MV-4-11 (cell line): ENCODE results near the gene DAAM2.

ENCODE experiments used
- DNase-seq: peaks from one replicate; lab custom pipeline; 2025; lab: John Stamatoyannopoulos, UW

The DAAM2 gene

DNA sequence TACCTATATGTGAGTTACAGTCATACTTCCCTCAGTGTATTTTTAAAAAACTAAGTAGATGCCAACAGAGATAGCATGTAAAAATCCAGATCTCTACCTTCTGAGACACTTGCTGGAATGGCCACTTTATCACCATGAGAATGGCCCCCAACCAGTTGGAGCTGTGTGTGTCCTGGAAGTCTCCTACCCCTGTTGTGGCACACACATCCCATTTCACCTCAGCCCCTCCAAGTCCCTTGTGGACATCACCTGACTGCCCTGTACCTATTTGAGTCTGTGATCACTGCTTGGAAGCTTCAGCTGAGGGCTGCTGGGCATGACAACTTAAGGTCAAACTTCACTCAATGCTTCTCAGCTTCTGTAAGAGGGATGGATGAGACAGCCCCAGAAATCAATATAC is 118.0 kb downstream of the DAAM2 start:
- DNase-seq = no peak

DNA sequence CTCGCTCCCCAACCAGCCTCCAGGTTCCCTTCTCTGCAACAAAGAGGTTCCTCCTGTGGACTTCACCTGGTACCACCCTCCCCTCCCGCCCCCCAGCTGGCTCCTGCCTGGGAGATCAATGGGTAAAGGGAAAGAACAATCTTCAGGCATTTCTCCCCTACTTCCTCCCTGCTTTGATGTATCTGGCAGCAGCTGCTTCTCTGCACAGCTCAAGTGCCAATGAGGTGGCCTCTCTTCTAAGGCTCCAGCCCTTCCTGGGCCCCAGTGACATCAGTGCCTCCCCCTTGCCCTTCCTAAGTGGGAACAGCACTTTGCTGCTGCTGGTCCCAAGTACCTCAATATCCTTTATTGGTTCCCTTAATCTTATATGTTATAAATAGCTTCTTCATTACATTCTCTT is 118.6 kb downstream of the DAAM2 start:
- no peak for DNase-seq

DNA sequence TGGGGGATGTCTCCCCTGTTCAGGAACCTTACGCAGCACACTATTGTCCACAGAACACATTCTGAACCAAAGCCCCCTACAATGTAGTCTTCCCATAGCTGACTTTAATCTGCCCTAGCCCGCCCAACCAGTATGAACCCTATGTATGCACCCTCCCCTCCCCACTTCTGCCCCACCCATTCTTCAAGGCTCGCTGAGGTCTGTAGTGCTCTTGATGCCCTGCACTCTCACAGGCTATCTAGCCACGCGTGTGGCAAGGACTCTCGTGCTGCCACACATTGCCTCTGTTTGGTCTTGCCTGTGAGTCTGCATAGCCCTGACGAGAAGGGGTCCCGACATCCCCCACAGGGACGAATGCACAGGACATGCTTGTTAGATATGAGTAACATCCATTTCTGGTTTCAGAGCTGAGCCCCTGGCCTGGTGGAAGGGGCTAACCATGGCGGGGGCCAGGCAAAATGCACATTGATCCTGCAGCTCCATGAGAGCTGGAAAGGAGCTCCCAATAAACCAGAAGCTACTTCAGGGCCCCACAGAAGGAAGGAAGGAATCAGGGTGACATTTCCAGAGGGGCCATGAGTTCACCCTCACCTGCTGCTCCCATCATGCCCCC is 119.4 kb downstream of the DAAM2 start:
- DNase-seq = no peak

DNA sequence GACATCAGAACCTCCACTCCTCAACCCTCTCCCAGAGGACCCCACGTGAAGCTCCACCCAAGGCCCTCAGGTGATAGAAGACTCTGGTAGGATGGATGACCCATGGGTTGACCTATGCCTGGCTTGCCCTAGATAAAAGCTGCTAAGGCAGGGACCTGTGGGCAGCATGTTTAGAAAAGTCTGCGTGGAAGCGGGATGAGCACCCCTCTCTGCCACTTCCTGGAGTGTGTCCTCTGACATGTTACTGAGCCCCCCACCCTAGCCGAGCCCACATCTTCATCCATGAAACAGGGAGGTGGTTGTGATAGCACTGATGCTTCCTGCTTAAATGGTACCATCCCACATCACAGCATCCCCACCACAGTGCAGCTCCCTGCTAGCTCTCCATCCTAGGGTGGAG is 120.3 kb downstream of the DAAM2 start:
- DNase-seq = no peak

DNA sequence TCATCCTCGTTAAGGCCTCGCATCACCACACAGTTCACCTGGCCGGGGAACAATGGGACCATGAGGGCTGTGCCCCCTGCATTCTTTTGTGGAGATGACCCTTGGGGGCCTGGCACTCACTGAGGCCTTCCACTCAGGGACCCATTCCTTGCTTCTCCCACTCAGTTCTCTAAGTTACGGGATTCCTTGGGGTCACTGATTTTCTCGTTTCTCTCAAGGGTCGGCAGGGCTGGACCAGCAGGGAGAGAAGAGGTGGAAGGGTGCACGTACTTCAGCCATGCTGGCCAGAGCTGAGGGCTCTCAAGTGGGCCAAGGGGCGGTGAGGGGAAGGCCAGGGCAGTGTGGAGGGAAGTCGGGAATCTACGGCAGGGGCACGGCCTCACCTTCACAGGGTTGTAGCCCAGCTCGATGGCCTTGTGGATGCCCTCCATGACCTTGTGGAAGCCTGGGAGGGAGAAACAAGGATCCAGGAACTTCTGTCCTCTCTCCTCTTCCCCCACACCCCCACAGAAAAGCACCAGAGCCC is 121.3 kb downstream of the DAAM2 start:
- no peak for DNase-seq

DNA sequence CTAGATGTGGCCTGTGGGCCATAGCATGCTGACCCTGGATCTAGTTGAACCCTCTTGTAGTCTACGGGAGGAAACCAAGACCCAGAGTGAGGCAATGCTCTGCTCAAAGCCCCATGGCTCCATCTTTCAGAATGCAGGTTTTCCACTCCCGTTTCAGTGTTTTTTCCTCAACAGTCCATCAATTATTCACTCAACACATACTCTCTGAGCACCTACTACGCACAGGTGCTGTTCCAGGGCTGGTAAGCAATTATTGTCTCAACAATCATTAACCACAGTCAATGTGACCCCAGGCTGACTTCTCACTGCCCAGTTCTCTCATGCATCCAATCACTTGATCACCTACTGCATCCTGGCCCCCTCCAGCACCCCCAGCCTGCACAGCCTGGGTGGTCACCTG is 122.1 kb downstream of the DAAM2 start:
- no peak for DNase-seq

DNA sequence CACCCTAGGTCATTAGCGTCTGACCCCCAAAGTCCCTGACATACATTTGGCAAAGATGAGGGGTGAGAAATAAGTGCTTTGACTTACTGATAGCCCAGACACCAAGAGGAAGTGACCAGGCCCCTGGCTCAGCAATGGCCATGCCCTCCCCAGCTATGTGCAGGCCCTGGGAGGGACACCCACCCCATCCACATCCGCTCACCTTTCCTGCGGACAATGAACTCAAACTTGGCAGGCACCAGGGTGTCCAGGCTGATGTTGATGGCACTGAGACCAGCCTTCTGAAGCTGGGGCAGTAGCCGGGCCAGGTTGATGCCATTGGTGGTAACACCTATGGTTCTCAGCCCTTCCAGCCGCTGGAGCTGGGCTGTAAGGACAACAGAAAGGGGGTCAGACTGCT is 123.7 kb downstream of the DAAM2 start:
- no peak for DNase-seq

DNA sequence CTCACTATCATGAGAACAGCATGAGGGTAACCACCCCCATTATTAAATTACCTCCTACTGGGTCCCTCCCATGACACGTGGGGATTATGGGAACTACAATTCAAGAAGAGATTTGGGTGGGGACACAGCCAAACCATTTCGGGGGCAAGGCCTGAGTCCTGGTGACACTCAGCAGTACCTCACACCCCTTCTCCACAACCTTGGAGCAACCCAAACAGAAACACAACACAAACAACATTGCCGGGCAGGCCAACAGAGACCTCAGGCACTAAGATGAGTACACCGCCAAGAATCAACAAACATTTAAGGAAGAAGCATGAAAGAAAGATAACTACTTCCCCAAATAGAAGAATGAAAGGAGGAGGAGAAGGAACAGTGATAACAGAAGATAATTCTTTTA is 125.2 kb downstream of the DAAM2 start:
- DNase-seq = no peak

DNA sequence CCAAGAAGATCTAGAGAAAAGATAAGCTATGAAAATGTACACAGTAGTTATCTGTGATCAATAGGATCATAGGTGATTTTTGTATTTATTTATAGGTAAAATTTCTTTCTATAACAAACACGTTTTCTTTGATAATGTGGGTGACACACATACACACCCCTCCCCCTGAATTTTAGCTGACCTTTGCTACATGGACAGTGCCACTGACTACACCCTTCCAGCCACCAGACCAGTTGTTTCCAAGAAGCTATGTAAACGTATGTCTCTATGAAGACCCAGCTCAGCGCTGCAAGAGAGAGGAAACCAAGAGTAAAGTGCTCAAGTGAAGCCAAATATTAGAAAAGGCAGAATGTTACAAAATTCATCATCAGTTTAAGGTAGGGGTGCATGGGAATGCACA is 125.8 kb downstream of the DAAM2 start:
- DNase-seq = no peak

DNA sequence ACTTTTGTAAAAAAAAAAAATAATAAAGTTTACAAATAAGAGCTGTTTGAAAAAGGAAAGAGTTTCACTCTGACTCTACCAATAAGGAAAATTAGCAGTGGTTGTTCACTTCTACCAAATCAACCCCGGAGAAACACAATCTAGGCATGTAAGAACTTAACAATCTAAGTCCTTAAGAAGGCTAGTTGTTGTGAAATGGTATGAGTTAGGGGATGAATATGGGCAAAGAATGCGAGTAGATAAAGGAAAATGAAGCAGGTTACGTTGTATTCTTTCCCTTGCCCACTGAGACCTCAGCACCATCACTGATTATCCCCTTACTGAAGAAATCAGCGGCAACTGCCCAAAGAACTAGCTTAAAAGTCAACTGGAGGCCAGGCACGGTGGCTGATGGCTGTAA is 126.7 kb downstream of the DAAM2 start:
- no peak for DNase-seq

DNA sequence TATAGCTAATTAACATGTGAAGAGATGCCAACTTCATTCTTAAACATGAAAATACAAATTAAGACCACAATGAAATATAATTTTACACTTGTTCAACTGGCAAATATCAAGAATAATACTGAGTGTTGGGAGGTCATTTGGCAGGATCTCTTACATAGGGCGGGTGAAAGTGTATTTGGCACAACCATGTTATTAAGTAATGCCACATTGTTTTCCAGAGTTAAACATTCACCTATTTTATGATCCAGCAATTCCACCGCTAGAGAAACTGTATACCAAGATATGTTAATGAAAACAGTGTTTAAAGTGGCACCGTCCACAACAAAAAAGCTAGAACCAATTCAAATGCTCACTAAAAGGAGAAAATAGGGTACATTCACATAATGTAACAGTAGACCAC is 128.0 kb downstream of the DAAM2 start:
- DNase-seq = no peak

DNA sequence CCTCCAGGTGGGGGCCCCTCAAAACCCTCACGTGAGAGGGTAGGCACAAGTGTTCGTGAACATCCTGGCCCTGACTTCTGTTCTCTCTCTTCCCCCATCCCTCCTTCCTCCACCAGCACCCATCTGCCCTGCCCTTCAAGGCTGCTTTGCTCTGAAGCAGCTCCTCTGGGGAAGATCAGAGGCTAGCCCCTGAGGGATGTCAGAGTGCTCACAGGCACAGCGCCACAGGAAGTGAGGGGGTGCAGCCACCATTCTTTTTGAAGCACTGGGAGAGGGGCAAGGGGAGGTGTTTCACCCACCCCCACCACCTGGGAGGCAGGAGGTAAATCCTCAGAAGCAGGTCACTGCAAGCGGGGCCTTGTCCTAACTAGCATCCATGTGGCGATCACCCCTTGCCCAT is 130.6 kb downstream of the DAAM2 start:
- DNase-seq = no peak

DNA sequence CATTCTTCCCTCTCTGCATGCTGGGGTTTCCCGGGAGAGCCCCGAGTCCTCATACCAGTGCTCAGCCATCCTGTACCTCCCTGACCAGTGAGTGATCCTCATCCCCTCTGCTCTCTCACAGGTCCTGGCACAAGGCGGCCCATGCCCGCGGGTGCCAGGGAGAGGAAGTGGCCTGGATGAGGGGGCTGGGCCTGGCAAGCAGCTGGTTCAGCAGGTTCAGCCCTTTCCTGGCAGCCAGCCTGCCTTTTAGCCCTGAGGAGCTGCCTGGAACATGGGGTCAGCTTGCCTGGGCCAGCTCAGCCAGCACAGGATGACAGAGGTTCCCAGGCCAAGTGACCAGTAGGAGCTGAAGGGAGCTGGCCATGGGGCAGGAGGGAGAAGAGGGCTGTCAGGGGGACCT is 131.2 kb downstream of the DAAM2 start:
- no peak for DNase-seq

DNA sequence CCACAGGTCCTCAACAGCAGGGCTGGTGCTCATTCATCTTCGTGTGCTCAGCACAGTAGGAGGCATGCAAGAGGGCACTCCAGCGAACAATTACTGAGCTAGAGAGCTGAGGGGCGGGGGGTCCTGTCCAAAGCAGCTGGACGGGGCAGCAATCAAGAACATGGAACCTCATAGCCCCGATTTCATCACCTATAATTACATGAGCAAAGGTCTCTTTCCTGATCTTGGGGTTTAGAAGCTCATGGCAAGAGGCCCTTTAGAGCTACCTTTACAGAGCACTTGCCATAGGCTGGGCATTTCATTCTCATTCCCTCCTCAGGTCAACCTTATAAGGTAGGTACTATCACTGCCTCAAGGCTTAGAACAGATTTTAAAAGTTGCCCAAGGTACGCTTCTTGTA is 131.7 kb downstream of the DAAM2 start:
- no peak for DNase-seq

DNA sequence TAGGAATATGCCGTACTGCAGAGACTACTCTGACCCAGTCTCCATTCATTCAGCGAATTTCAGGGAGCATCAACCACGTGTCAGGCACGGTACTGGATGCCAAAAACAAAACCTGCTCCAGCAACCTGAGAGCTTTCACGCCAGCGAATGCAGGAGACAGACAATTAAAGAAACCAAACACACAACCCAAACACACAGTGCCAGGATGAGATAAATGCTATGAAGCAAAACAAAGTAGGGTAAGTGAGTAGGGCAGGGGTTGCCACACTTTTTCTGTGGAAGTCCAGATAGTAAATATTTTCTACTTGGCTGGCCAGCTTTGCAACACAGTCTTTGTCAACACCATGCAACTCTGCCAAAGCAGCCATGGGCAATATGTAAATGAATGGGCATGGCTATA is 132.1 kb downstream of the DAAM2 start:
- DNase-seq = no peak

DNA sequence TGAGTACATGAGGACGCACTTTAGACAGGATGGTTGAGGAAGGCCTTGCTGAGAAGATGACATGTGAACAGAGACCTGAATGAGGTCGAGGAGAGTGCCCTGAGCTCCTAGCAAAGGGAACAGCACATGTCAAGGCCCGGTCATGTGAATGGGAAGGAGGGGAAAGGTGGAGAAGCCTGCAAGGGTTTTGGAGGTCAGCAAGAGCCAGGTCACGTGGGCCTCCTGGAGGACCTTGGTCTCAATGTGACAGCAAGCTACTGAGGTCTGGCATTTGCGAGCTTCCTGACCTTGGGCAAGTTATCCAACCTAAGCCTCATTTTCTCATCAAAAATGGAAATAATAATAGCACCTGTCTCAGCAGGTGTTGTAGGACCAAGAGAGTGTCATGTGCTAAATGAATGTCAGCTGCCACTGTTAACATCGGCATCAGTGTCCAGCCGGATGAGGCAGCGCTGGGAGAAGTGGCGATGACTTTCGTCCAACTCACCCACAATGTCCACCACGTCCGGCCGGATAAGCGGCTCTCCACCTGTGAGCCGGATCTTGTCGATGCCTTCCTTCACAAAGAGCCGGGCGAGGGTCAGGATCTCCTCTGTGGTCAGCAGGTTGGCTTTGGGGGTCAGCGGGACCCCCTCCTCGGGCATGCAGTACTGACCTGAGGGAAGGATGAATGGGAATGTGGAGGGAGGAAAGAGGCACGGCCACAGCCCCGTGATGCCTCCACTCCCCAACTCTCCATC is 133.2 kb downstream of the DAAM2 start:
- DNase-seq = no peak

DNA sequence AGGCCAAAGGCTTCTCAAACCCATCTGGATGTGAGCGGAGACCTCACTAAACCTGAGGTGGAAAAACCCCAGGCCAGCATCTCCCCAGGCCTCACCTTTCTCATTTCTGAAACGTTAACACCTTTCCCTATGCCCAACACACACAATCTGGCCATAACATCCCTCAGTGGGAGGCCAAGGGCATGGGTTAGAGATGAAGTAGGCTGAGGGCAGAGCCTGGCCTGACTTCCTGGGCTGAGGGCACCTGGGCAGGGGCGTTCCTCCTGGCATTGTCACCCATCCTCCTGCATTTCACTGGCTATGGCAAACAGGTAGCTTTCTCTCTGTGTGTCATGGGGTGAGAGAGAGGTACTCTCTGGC is 133.7 kb downstream of the DAAM2 start:
- no peak for DNase-seq

DNA sequence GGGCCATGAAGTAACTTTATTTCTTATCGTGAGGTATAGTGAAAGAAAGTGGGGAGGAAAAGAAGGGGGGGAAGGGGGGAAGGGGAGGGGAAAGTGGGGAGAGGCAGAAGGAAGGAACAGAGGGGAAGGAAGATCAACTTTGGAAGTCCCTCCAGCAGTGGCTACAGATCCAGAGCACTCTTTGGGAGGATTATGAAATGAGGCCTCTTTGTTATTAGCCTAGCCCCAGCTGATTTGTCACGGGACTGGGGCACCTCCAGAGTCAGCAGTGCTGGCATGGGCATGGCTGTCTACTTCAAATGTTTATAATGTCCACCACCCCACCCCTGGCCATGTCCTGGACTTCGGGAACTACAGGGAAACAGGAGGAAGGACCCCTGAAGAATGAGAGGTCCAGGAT is 134.5 kb downstream of the DAAM2 start:
- no peak for DNase-seq

DNA sequence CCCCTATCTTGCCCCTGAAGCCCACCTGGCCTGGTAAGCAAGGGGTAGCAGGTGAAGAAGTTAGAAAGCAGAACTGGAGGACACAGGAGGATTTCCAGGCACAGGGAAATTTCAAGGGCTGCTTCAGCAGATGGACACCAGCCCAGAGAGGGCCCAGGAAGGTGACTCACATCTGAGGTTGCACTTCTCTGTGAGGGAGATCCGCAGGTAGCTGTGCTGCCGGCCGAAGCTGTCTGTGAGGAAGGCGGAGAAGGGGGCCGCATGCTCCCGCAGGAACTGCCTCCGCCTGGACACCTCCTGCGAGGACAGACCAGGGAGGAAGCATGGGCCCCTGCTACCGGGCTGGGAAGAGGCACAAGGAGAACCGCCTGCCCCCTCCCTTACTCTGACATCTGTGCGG is 135.0 kb downstream of the DAAM2 start:
- no peak for DNase-seq

DNA sequence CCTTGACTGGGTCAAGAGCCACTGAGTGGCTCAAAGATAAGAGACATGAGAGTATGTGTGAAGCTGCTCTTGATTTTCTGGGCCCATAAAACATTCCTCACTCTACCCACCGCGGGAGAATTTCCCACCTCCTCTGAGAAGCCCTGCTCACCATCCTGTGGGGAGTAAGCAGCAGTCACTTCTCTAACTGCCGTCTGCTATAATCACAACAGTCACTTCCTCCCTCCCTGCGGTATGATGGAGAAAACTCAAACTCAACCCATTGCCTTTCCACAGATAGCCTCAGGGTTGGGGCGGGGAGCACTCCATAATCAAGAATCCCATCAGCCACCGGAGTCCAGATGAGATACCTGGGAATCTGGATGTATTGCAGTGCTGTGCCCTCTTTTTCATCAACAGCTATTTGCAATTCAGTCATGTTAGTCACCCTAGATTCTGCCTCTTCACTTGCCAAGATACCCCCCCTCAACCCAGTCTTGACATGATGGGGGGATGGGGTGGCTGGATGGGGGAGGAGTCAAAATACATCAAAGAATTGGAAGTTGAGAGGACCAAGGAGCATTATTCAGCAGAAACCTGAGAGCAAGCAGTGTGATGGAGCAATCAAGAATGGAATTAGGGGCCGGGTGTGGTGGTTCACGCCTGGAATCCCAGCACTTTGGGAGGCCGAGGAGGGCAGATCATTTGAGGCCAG is 137.0 kb downstream of the DAAM2 start:
- DNase-seq = no peak

DNA sequence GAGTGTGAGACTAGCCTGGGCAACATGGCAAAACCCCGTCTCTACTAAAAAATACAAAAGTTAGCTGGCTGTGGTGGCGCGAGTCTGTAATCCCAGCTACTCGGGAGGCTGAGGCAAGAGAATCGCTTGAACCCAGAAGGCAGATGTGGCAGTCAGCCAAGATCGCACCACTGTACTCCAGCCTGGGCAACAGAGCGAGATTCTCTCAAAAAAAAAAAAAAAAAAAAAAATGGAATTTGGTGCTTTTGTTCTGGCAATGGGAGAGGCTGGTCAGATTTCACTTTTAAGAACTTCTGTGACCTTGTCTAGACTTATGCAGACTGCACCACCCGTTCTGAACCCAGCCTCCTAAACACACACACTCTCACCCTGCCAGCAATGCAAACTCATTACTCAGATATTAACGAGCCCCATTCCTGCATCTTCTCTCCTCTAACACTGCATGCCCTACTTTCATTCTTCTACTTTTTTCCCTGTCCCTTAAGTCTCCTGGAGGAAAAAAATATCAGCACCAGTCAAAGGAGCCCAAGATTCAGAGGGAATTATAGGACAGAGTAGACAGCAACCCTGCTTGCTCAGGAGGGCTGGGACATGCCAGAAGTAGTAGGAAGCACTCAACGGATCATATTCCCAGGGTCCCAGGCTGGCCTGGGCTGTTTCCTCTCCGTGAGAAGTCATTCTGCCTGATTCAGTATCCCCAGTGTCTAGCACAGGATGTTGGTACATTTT is 137.7 kb downstream of the DAAM2 start:
- DNase-seq = no peak

DNA sequence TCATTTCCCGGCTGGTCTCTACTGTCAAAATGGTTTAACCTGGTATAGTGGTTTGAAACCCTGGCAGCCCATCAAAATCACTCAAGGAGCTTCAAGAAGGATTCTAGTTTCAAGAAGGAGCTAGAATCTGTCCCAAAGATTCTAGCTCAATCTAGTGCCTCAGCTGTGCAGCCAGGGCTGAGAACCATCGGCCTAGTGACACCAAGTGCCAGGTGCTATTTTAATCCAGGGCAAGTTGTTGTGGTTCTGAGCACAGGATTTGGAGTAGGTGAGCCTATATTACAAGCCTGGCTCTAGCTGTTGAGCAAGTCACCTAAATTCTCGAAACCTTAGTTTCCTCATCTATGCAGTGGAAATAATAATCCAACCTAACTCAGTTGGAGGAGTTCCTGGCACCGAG is 138.4 kb downstream of the DAAM2 start:
- no peak for DNase-seq

DNA sequence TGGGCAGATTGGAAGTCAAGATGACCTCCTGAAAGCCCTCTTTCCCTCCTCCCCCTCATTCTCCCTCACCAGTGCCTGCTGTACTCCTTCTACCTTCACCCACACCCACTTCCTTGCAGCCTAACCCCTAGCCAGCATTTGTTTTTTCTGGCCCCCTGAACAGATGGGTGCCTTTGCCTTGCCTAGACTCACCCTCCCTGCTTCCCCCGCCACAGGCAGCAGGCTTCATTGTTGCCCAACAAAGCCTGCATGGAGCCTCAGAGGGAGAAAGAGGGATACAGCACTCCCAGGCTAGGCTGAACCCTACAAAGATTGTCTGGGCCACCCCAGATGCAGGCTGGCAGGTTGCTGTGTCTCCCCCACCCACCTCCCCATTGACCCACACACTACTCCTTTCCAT is 139.4 kb downstream of the DAAM2 start:
- DNase-seq = no peak
